Endodermal cell (in vitro differentiated cells): Measurements from ENCODE around the gene KCND2. TPM values are rescaled to one million over a fixed set of nuclear protein-coding genes. Genes with fewer than 3 reads are reported as not detected.
"Not testable (repeated sequence)": the region's sequence is repeated elsewhere in the genome, so short reads cannot be mapped to it uniquely, and the experiment has no call there.

Experiments
- DNase-seq: peaks from one replicate; pipeline ENCODE4 v3.0.0-alpha.2; 2017
- H3K27ac ChIP-seq: 2 replicates; pipeline ENCODE4 v1.5.1; 2013; ENCODE audit warnings: mild to moderate bottlenecking, low read depth, low read length, moderate library complexity
- H3K27me3 ChIP-seq: 2 replicates; pipeline ENCODE4 v1.6.1; 2013; ENCODE audit warnings: mild to moderate bottlenecking, low read length, moderate library complexity; ENCODE audit not compliant: insufficient read depth, control insufficient read depth, poor library complexity, severe bottlenecking
- H3K36me3 ChIP-seq: 2 replicates; pipeline ENCODE4 v1.7.0; 2013; ENCODE audit warnings: mild to moderate bottlenecking, low read length, moderate library complexity; ENCODE audit not compliant: control insufficient read depth, insufficient read depth
- H3K4me1 ChIP-seq: one replicate; pipeline ENCODE4 v1.7.0; 2013; ENCODE audit warnings: low read length; ENCODE audit not compliant: control insufficient read depth, insufficient read depth
- H3K4me3 ChIP-seq: 2 replicates; pipeline ENCODE4 v1.5.1; 2013; ENCODE audit warnings: mild to moderate bottlenecking, low read length, moderate library complexity
- H3K9ac ChIP-seq: 2 replicates; pipeline ENCODE4 v1.6.1; 2013; ENCODE audit warnings: mild to moderate bottlenecking, low read length, moderate library complexity; ENCODE audit not compliant: poor library complexity, severe bottlenecking; ENCODE audit errors: extremely low read depth
- H3K9me3 ChIP-seq: 2 replicates; pipeline ENCODE4 v1.6.1; 2013; ENCODE audit warnings: mild to moderate bottlenecking, low read length, moderate library complexity; ENCODE audit not compliant: control insufficient read depth
- H3K27ac Mint-ChIP-seq: 2 replicates; pipeline ENCODE4 v1.8.0; 2020; ENCODE audit warnings: mixed read lengths
- H3K27me3 Mint-ChIP-seq: 2 replicates; pipeline ENCODE4 v1.8.0; 2021; ENCODE audit warnings: mild to moderate bottlenecking, mixed read lengths; ENCODE audit not compliant: insufficient read depth
- H3K36me3 Mint-ChIP-seq: 2 replicates; pipeline ENCODE4 v1.8.0; 2020; ENCODE audit warnings: low read depth, mixed read lengths
- H3K4me1 Mint-ChIP-seq: 2 replicates; pipeline ENCODE4 v1.8.0; 2020; ENCODE audit warnings: mixed read lengths
- H3K4me3 Mint-ChIP-seq: 2 replicates; pipeline ENCODE4 v1.8.0; 2020; ENCODE audit warnings: mild to moderate bottlenecking, moderate library complexity, mixed read lengths
- H3K9me3 Mint-ChIP-seq: 2 replicates; pipeline ENCODE4 v1.8.0; 2020; ENCODE audit warnings: mild to moderate bottlenecking, mixed read lengths
- CTCF ChIP-seq: fragments of 200-600 bp; sonication (generic); conservative IDR thresholded peaks from 2 replicates; pipeline ENCODE4 v1.5.0; 2021; ENCODE audit warnings: antibody characterized with exemption, mild to moderate bottlenecking
- WGBS, 2 experiments: methylation state at CpG; one replicate each; pipeline versions ENCODE4 v1.1.5 to v1.1.7; 2013; ENCODE audit warnings: missing lambda C conversion rate in 2 of 2, mixed read lengths in 1 of 2; ENCODE audit not compliant: insufficient coverage in 1 of 2, insufficient read length in 1 of 2; 5-methylcytosine and 5-hydroxymethylcytosine counted together
- total RNA-seq, 2 donors: library from RNA; stranded (reverse); fragmentation: NEBNext Ultra II Directional in 1 of 2; extraction: Animal tissue kit (Norgen Biotek cat#: 25700) in 1 of 2; gene quantifications; 2 replicates in 1 of 2; 3 replicates in 1 of 2; pipeline ENCODE4 v1.2.1, GENCODE V29; 2021

Gene KCND2
- total RNA-seq, 2 donors from 2014 or later: 0.71 to 4.6 TPM

- Mint-ChIP-seq H3K27ac (peak overlapping the region; percentile 27), H3K9me3 (no peaks in the 10 kb centered on the region)
Measured at GRCh38 chr7:120775755-120776154, 502.8 kb downstream of the KCND2 start.

GRCh38 chr7:120779078-120779477 is 506.1 kb downstream of the KCND2 start:
- not testable (repeated sequence) for H3K9me3 Mint-ChIP-seq, DNase-seq, H3K27ac ChIP-seq, H3K4me3 ChIP-seq, H3K27me3 ChIP-seq, H3K4me3 Mint-ChIP-seq, H3K36me3 Mint-ChIP-seq, H3K9ac ChIP-seq, H3K9me3 ChIP-seq, H3K27ac Mint-ChIP-seq, H3K36me3 ChIP-seq, H3K27me3 Mint-ChIP-seq
- 90 to 98% methylated on average over 5 to 8 of the region's 8 CpGs for WGBS, 2 experiments
- H3K4me1 Mint-ChIP-seq: peaks cover 13% of the 10 kb centered on the region
- peaks cover 15% of the 10 kb centered on the region for H3K4me1 ChIP-seq

More at GRCh38 chr7:120775755-120776154, 502.8 kb downstream of the KCND2 start:
- Histone ChIP-seq H3K9ac (no peak overlapping the region), H3K9me3 (no peaks in the 10 kb centered on the region), H3K36me3 (no peaks in the 10 kb centered on the region), H3K27me3 (no peaks in the 10 kb centered on the region), H3K4me1 (peaks cover 7% of the 10 kb centered on the region), H3K27ac (no peak overlapping the region), H3K4me3 (no peak overlapping the region)
- TF ChIP-seq CTCF: no peak
- DNase-seq: no peak
- Mint-ChIP-seq H3K4me1 (peaks cover 13% of the 10 kb centered on the region), H3K27me3 (no peaks in the 10 kb centered on the region), H3K4me3 (no peak overlapping the region), H3K36me3 (no peaks in the 10 kb centered on the region)

GRCh38 chr7:120780451-120780850 is 507.5 kb downstream of the KCND2 start:
- H3K4me1 ChIP-seq: peaks cover 15% of the 10 kb centered on the region
- H3K4me3 Mint-ChIP-seq, H3K27ac ChIP-seq, H3K9ac ChIP-seq, H3K27me3 Mint-ChIP-seq, H3K27ac Mint-ChIP-seq, H3K9me3 ChIP-seq, H3K36me3 ChIP-seq, H3K9me3 Mint-ChIP-seq, DNase-seq, H3K36me3 Mint-ChIP-seq, H3K4me3 ChIP-seq, H3K27me3 ChIP-seq: not testable (repeated sequence)
- H3K4me1 Mint-ChIP-seq: peaks cover 16% of the 10 kb centered on the region
- 87 to 95% methylated on average over 6 to 7 of the region's 7 CpGs for WGBS, 2 experiments

GRCh38 chr7:120780938-120781337 is 508.0 kb downstream of the KCND2 start:
- Histone ChIP-seq H3K4me3 (no peak overlapping the region), H3K27ac (no peak overlapping the region), H3K4me1 (peaks cover 15% of the 10 kb centered on the region), H3K36me3 (no peaks in the 10 kb centered on the region), H3K9me3 (no peaks in the 10 kb centered on the region), H3K9ac (no peak overlapping the region), H3K27me3 (no peaks in the 10 kb centered on the region)
- H3K4me3 Mint-ChIP-seq: no peak overlapping the region
- no peaks in the 10 kb centered on the region for H3K36me3 Mint-ChIP-seq
- no peaks in the 10 kb centered on the region for H3K9me3 Mint-ChIP-seq
- WGBS, 2 experiments: 51 to 82% methylated on average over 2 to 6 of the region's 6 CpGs
- TF ChIP-seq CTCF: no peak
- peak; percentile 68 for DNase-seq
- H3K27me3 Mint-ChIP-seq: no peaks in the 10 kb centered on the region
- H3K4me1 Mint-ChIP-seq: peaks cover 17% of the 10 kb centered on the region
- no peak overlapping the region for H3K27ac Mint-ChIP-seq

- not testable (repeated sequence) for H3K27ac Mint-ChIP-seq, H3K9ac ChIP-seq, DNase-seq, H3K4me3 Mint-ChIP-seq, H3K27ac ChIP-seq, H3K36me3 ChIP-seq, H3K27me3 Mint-ChIP-seq, H3K27me3 ChIP-seq, H3K4me3 ChIP-seq, H3K36me3 Mint-ChIP-seq, H3K9me3 Mint-ChIP-seq, H3K9me3 ChIP-seq
- H3K4me1 ChIP-seq: peaks cover 15% of the 10 kb centered on the region
- peaks cover 18% of the 10 kb centered on the region for H3K4me1 Mint-ChIP-seq
- 92 to 95% methylated on average over 10 of the region's 10 CpGs for WGBS, 2 experiments
Measured at GRCh38 chr7:120781924-120782323, 508.9 kb downstream of the KCND2 start.
